Mesendoderm (in vitro differentiated cells): Measurements from ENCODE around the gene ADPRHL1.

ENCODE experiments used
- DNase-seq: peaks from one replicate; pipeline ENCODE4 v3.0.0; 2013
- H2AK5ac ChIP-seq: 2 replicates; pipeline ENCODE4 v1.6.1; 2013; ENCODE audit warnings: low read length, inconsistent platforms
- H2BK120ac ChIP-seq: 2 replicates; pipeline ENCODE4 v1.6.1; 2013; ENCODE audit warnings: low read depth, mild to moderate bottlenecking, low read length, moderate library complexity, mixed read lengths
- H2BK15ac ChIP-seq: replicated peaks from 2 replicates; pipeline ENCODE4 v1.6.1; 2013; ENCODE audit warnings: low read depth, mild to moderate bottlenecking, moderate library complexity
- H2BK5ac ChIP-seq: 2 replicates; pipeline ENCODE4 v1.6.1; 2013; ENCODE audit warnings: low read length, inconsistent platforms
- H3K18ac ChIP-seq: 2 replicates; pipeline ENCODE4 v1.6.1; 2013; ENCODE audit warnings: mild to moderate bottlenecking, low read length, mixed read lengths
- H3K23ac ChIP-seq: one replicate; pipeline ENCODE4 v1.6.1; 2013; ENCODE audit warnings: low read length
- H3K27ac ChIP-seq: 2 replicates; pipeline ENCODE4 v1.5.1; 2013; ENCODE audit warnings: low read depth, mild to moderate bottlenecking, inconsistent platforms, low read length, moderate library complexity
- H3K27me3 ChIP-seq: 2 replicates; pipeline ENCODE4 v1.6.1; 2013; ENCODE audit warnings: low read length, control low read depth, mild to moderate bottlenecking, inconsistent platforms; ENCODE audit not compliant: insufficient read depth, poor library complexity
- H3K36me3 ChIP-seq: 2 replicates; pipeline ENCODE4 v1.6.1; 2013; ENCODE audit warnings: low read length, inconsistent platforms; ENCODE audit not compliant: control insufficient read depth, insufficient read depth
- H3K4ac ChIP-seq: one replicate; pipeline ENCODE4 v1.6.1; 2013; ENCODE audit warnings: low read depth, mild to moderate bottlenecking, low read length, moderate library complexity
- H3K4me1 ChIP-seq: 2 replicates; pipeline ENCODE4 v1.6.1; 2013; ENCODE audit warnings: low read depth, low read length, inconsistent platforms; ENCODE audit not compliant: control insufficient read depth
- H3K4me2 ChIP-seq: 2 replicates; pipeline ENCODE4 v1.6.1; 2013; ENCODE audit warnings: low read length
- H3K4me3 ChIP-seq: 2 replicates; pipeline ENCODE4 v1.5.1; 2013; ENCODE audit warnings: mild to moderate bottlenecking, low read length
- H3K56ac ChIP-seq: one replicate; pipeline ENCODE4 v1.6.1; 2013; ENCODE audit warnings: low read length
- H3K79me1 ChIP-seq: 2 replicates; pipeline ENCODE4 v1.6.1; 2013; ENCODE audit warnings: low read length, inconsistent platforms
- H3K79me2 ChIP-seq: 2 replicates; pipeline ENCODE4 v1.6.1; 2013; ENCODE audit warnings: mild to moderate bottlenecking, low read length; ENCODE audit not compliant: control insufficient read depth, insufficient read depth
- H3K9ac ChIP-seq: 2 replicates; pipeline ENCODE4 v1.6.1; 2013; ENCODE audit warnings: low read length, inconsistent platforms
- H4K5ac ChIP-seq: one replicate; pipeline ENCODE4 v1.6.1; 2013; ENCODE audit warnings: low read length
- H4K8ac ChIP-seq: one replicate; pipeline ENCODE4 v1.6.1; 2013; ENCODE audit warnings: low read depth, mild to moderate bottlenecking, control low read depth, low read length, moderate library complexity
- WGBS: extraction: QIAGEN DNeasy Blood & Tissue Kit; methylation state at CpG from one replicate; pipeline ENCODE4 v1.1.7; 2013; ENCODE audit warnings: low lambda C conversion rate, missing lambda C conversion rate; ENCODE audit not compliant: insufficient coverage; ENCODE audit errors: extremely low coverage; 5-methylcytosine and 5-hydroxymethylcytosine counted together

Gene ADPRHL1

GRCh38 chr13:113457510-113457909 lies 4.2 kb upstream of the ADPRHL1 start:
- no peaks in the 10 kb centered on the region for H3K4me1 ChIP-seq
- no peak overlapping the region for H4K5ac ChIP-seq
- no peak overlapping the region for H2BK5ac ChIP-seq
- H2BK15ac ChIP-seq: no peak overlapping the region
- H3K36me3 ChIP-seq: peaks cover 16% of the 10 kb centered on the region
- H4K8ac ChIP-seq: no peak overlapping the region
- no peak overlapping the region for H3K56ac ChIP-seq
- H3K9ac ChIP-seq: no peak overlapping the region
- no peak overlapping the region for H3K23ac ChIP-seq
- no peak overlapping the region for H3K18ac ChIP-seq
- WGBS: no CpG with 5 or more reads among the region's 27 CpGs
- H3K79me1 ChIP-seq: no peaks in the 10 kb centered on the region
- H3K79me2 ChIP-seq: no peaks in the 10 kb centered on the region
- no peaks in the 10 kb centered on the region for H3K27me3 ChIP-seq
- H3K4ac ChIP-seq: no peak overlapping the region
- no peak overlapping the region for H3K4me2 ChIP-seq
- no peak overlapping the region for H2BK120ac ChIP-seq
- no peak overlapping the region for H3K4me3 ChIP-seq
- no peak for DNase-seq
- H3K27ac ChIP-seq: no peak overlapping the region
- H2AK5ac ChIP-seq: no peak overlapping the region

- no peak for DNase-seq
- no peak overlapping the region for H3K56ac ChIP-seq
- H2BK120ac ChIP-seq: no peak overlapping the region
- no peak overlapping the region for H3K9ac ChIP-seq
- H3K36me3 ChIP-seq: peaks cover 17% of the 10 kb centered on the region
- no peak overlapping the region for H2BK15ac ChIP-seq
- no peak overlapping the region for H3K27ac ChIP-seq
- H3K23ac ChIP-seq: no peak overlapping the region
- H4K5ac ChIP-seq: no peak overlapping the region
- no peak overlapping the region for H3K4me2 ChIP-seq
- H3K79me2 ChIP-seq: no peaks in the 10 kb centered on the region
- no peak overlapping the region for H3K4ac ChIP-seq
- no peak overlapping the region for H2BK5ac ChIP-seq
- H3K18ac ChIP-seq: no peak overlapping the region
- no peaks in the 10 kb centered on the region for H3K4me1 ChIP-seq
- no peak overlapping the region for H4K8ac ChIP-seq
- no peaks in the 10 kb centered on the region for H3K27me3 ChIP-seq
- H3K4me3 ChIP-seq: no peak overlapping the region
- WGBS: no CpG with 5 or more reads among the region's 16 CpGs
- H2AK5ac ChIP-seq: no peak overlapping the region
- H3K79me1 ChIP-seq: no peaks in the 10 kb centered on the region
Measured at GRCh38 chr13:113456116-113456702, 2.9 kb upstream of the ADPRHL1 start.

DNA sequence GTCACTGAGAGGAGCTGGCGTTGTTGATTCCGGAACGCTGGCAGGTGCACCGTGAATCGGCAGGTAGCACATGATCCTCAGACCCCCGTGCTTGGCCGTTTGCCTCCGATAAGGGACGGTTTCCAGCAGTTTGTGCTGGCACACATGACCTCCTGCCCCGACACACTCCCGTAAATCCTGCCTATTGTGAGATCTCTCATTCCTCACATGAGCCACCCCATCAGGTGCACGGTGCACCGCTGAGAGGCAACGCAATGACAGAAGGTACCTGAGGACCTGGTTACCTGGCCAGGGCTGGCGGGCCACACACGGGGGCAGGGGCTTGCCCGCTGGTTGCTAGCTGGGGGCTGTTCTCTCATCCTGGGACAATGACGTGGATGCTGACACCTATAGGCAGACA lies 2.1 kb upstream of the ADPRHL1 start:
- Histone ChIP-seq H3K4me1 (no peaks in the 10 kb centered on the region), H3K23ac (no peak overlapping the region), H2BK120ac (no peak overlapping the region), H4K5ac (no peak overlapping the region), H2BK15ac (no peak overlapping the region), H3K18ac (no peak overlapping the region), H2BK5ac (no peak overlapping the region), H3K4me3 (no peak overlapping the region), H3K4me2 (no peak overlapping the region), H3K27ac (no peak overlapping the region), H3K79me2 (no peaks in the 10 kb centered on the region), H3K4ac (no peak overlapping the region), H3K56ac (no peak overlapping the region), H3K36me3 (peaks cover 17% of the 10 kb centered on the region), H3K9ac (no peak overlapping the region), H3K79me1 (no peaks in the 10 kb centered on the region), H3K27me3 (no peaks in the 10 kb centered on the region), H2AK5ac (no peak overlapping the region), H4K8ac (no peak overlapping the region)
- no peak for DNase-seq
- WGBS: no CpG with 5 or more reads among the region's 18 CpGs

DNA sequence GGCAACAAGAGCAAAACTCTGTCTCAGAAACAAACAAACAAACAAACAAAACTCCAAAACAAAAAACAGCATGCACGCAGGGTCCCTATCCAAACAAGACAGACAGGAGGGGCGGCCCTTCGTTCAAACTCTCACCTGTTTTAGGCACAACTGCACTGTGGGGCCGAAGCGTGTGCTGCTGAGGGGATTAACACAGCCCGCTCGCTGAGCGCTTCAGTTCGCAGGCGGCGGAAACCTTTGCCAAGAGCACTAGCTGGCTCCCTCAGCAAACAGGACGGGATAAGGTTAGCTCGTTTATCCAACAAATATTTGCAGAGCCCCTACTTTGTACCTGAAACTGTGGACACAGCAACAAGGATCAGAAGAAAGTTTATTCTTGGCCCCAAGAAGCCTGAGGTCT lies 1.6 kb upstream of the ADPRHL1 start:
- Histone ChIP-seq H3K4ac (no peak overlapping the region), H3K4me2 (no peak overlapping the region), H2BK5ac (no peak overlapping the region), H3K9ac (no peak overlapping the region), H2BK15ac (no peak overlapping the region), H4K5ac (no peak overlapping the region), H3K36me3 (peaks cover 15% of the 10 kb centered on the region), H3K4me1 (no peaks in the 10 kb centered on the region), H3K18ac (no peak overlapping the region), H3K79me2 (no peaks in the 10 kb centered on the region), H3K4me3 (no peak overlapping the region), H2BK120ac (no peak overlapping the region), H4K8ac (no peak overlapping the region), H3K27me3 (no peaks in the 10 kb centered on the region), H3K23ac (no peak overlapping the region), H3K56ac (no peak overlapping the region), H3K27ac (no peak overlapping the region), H3K79me1 (no peaks in the 10 kb centered on the region), H2AK5ac (no peak overlapping the region)
- no peak for DNase-seq
- WGBS: no CpG with 5 or more reads among the region's 13 CpGs

DNA sequence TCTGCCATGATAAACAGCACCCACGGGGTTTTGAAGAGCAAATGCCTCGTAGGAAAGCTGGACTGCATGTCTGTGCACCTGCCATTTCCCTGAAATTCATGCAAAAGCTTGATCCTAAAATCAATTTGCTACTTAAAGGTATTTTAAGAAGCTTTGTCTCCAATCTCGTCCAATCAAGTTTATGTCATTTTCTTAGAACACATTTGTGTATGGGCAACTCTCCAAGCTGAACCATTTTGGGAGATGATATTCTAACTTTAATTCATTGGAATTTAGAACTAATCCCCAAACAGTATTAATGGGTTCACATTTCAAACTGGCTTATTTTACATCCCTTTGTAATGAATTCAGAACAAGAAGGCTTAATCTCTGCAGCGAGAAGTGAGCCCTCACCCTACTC lies 822 bp downstream of the ADPRHL1 start:
- Histone ChIP-seq H3K36me3 (peaks cover 8% of the 10 kb centered on the region), H3K27me3 (no peaks in the 10 kb centered on the region), H3K9ac (no peak overlapping the region), H2BK5ac (no peak overlapping the region), H4K8ac (no peak overlapping the region), H3K4me2 (no peak overlapping the region), H3K79me2 (no peaks in the 10 kb centered on the region), H3K27ac (no peak overlapping the region), H2BK120ac (no peak overlapping the region), H2BK15ac (no peak overlapping the region), H3K4ac (no peak overlapping the region), H3K79me1 (no peaks in the 10 kb centered on the region), H3K56ac (no peak overlapping the region), H4K5ac (no peak overlapping the region), H3K4me3 (no peak overlapping the region), H3K23ac (no peak overlapping the region), H3K18ac (no peak overlapping the region), H2AK5ac (no peak overlapping the region), H3K4me1 (no peaks in the 10 kb centered on the region)
- no CpG with 5 or more reads among the region's 4 CpGs for WGBS
- no peak for DNase-seq

DNA sequence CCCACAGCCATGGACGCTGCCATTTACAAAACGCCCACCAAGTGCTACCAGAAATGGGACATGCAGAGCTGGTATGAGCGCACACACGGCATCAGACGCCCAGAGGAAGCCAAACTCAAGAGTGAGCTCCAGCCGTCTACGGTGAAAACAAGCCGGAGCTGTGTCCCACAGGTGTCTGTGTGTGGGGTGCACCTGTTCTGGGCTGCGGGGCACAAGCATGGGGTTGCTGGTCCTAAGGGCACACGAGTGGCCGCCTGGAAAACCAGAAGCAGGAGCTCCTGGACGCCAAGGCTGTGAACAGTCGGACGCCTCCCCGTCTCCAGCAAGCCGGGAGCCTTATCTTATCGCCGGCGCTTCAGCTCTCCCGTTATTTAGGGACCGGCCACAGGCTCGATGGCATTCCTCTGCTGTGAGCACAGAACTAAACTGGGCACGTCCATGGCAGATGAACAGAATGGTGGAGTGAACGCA lies 1.3 kb downstream of the ADPRHL1 start:
- Histone ChIP-seq H3K79me2 (no peaks in the 10 kb centered on the region), H3K18ac (no peak overlapping the region), H2BK5ac (no peak overlapping the region), H3K4me3 (no peak overlapping the region), H3K4ac (no peak overlapping the region), H4K5ac (no peak overlapping the region), H3K36me3 (peaks cover 9% of the 10 kb centered on the region), H2BK15ac (no peak overlapping the region), H3K27ac (no peak overlapping the region), H3K56ac (no peak overlapping the region), H3K9ac (no peak overlapping the region), H3K27me3 (no peaks in the 10 kb centered on the region), H3K23ac (no peak overlapping the region), H4K8ac (no peak overlapping the region), H2AK5ac (no peak overlapping the region), H3K4me2 (no peak overlapping the region), H3K4me1 (no peaks in the 10 kb centered on the region), H2BK120ac (no peak overlapping the region), H3K79me1 (no peaks in the 10 kb centered on the region)
- DNase-seq: no peak
- WGBS: no CpG with 5 or more reads among the region's 24 CpGs
